Uterus (tissue), 4 donors: ENCODE data around the gene HIVEP3. TPM values are rescaled to one million over a fixed set of nuclear protein-coding genes. Genes with fewer than 3 reads are reported as not detected.

Experiments used
- DNase-seq, 2 donors: peaks; one replicate each; pipeline ENCODE4 v3.0.0-alpha.2; 2019 to 2020
- H3K27ac ChIP-seq, 2 donors: fragments of 200-600 bp; sonication (generic); 1 replicate in 1 of 2; 2 replicates in 1 of 2; pipeline ENCODE4 v1.5.1; 2016 to 2018
- H3K27me3 ChIP-seq, 2 donors: fragments of 200-600 bp; sonication (generic); one replicate each; pipeline ENCODE4 v1.5.1; 2018 to 2019; ENCODE audit warnings: control low read depth in 1 of 2
- H3K36me3 ChIP-seq, 2 donors: fragments of 200-600 bp; sonication (generic); one replicate each; pipeline ENCODE4 v1.5.1; 2019; ENCODE audit warnings: control low read depth in 1 of 2
- H3K4me1 ChIP-seq, 2 donors: fragments of 200-600 bp; sonication (generic); one replicate each; pipeline ENCODE4 v1.5.1; 2018 to 2019; ENCODE audit warnings: control low read depth in 1 of 2
- H3K4me3 ChIP-seq, 2 donors: fragments of 200-600 bp; sonication (generic); 1 replicate in 1 of 2; 2 replicates in 1 of 2; pipeline ENCODE4 v1.5.1; 2018 to 2019; ENCODE audit warnings: mild to moderate bottlenecking in 1 of 2
- H3K9me3 ChIP-seq, 2 donors: fragments of 200-600 bp; sonication (generic); one replicate each; pipeline ENCODE4 v1.5.1; 2019; ENCODE audit warnings: control low read depth in 1 of 2
- CTCF ChIP-seq, 4 experiments: fragments of 200-600 bp in 2 of 4; fragments of 450-650 bp in 2 of 4; sonication (generic) in 2 of 4; IDR thresholded peaks; one replicate each; pipeline ENCODE4 v1.5.1; 2016 to 2019; ENCODE audit warnings: antibody characterized with exemption in 4 of 4, mild to moderate bottlenecking in 2 of 4, moderate library complexity in 1 of 4
- POLR2A ChIP-seq, 2 donors: fragments of 450-650 bp; IDR thresholded peaks; one replicate each; pipeline ENCODE4 v1.6.1; 2016; ENCODE audit warnings: antibody characterized with exemption in 2 of 2, mild to moderate bottlenecking in 1 of 2, moderate library complexity in 1 of 2
- intact Hi-C: fragments of 100-400 bp; cut with DNase I; formaldehyde crosslinking; loops from one replicate; pipeline ENCODE4 v1.15.1; 2023; ENCODE audit warnings: low total_unique reads
- total RNA-seq, 4 donors: library from RNA; depleted of rRNA in 3 of 4; stranded (reverse); fragments of >200 nt in 3 of 4; gene quantifications; one replicate each; pipeline versions ENCODE4 v1.1.0 to v1.2.4, GENCODE V29; 2014 to 2023
- donor health status: DM: yes; HTN: yes; CAD: no.

Gene HIVEP3
- total RNA-seq, 4 donors from 2014 or later, result 0.51 to 7.6 (median 2.9) TPM

- TF ChIP-seq CTCF (IDR thresholded peaks at IDR 0.05) (no peak), POLR2A (IDR thresholded peaks at IDR 0.05) (no peak)
- Histone ChIP-seq H3K27ac (no peak overlapping the region), H3K36me3 (no peaks in the 10 kb centered on the region), H3K4me3 (no peak overlapping the region), H3K9me3 (no peaks in the 10 kb centered on the region), H3K27me3 (no peaks in the 10 kb centered on the region), H3K4me1 (no peaks in the 10 kb centered on the region)
- intact Hi-C loops, result no loop called here
- no peak for DNase-seq
These were observed 452.6 kb downstream of the HIVEP3 start for GRCh38 chr1:41466146-41466545.

- no peaks in the 10 kb centered on the region for H3K36me3 ChIP-seq
- no peak for TF ChIP-seq POLR2A (IDR thresholded peaks at IDR 0.05)
- no peaks in the 10 kb centered on the region for H3K9me3 ChIP-seq
- no peak overlapping the region for H3K4me3 ChIP-seq
- H3K4me1 ChIP-seq, result no peaks in the 10 kb centered on the region
- no peaks in the 10 kb centered on the region for H3K27me3 ChIP-seq
- intact Hi-C loops, result no loop called here
- H3K27ac ChIP-seq, result no peak overlapping the region
- no peak for DNase-seq
These were observed 453.0 kb downstream of the HIVEP3 start for GRCh38 chr1:41465741-41466140.

DNA sequence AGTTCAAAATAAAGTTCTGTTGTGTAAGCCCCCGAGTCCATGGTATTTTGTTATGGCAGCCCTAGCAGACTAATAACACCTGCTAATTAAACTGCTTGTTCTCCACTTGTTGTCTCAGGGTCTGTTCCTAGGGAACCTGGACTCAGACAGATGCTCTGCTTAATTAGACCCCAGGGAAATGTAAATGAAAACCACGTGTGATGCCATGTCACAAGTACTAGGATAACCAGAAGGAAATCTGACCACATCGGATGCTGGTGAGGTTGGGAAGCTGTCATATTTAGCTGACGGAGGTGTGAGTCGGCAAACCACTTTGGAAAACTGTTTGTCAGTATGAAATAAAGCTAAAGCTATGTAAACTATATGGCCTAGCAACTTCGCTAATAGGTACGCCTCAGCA lies 453.8 kb downstream of the HIVEP3 start:
- Histone ChIP-seq H3K4me3 (no peak overlapping the region), H3K27ac (no peak overlapping the region), H3K9me3 (no peaks in the 10 kb centered on the region), H3K4me1 (no peaks in the 10 kb centered on the region), H3K27me3 (no peaks in the 10 kb centered on the region), H3K36me3 (no peaks in the 10 kb centered on the region)
- no peak for DNase-seq
- TF ChIP-seq CTCF (IDR thresholded peaks at IDR 0.05) (no peak), POLR2A (IDR thresholded peaks at IDR 0.05) (no peak)
- intact Hi-C loops, result no loop called here

GRCh38 chr1:41463516-41463915 lies 455.2 kb downstream of the HIVEP3 start:
- intact Hi-C loops, result no loop called here
- no peaks in the 10 kb centered on the region for H3K9me3 ChIP-seq
- H3K27ac ChIP-seq, result no peak overlapping the region
- H3K4me1 ChIP-seq, result no peaks in the 10 kb centered on the region
- H3K36me3 ChIP-seq, result no peaks in the 10 kb centered on the region
- no peak overlapping the region for H3K4me3 ChIP-seq
- TF ChIP-seq CTCF (IDR thresholded peaks at IDR 0.05), result no peak
- no peak for DNase-seq
- H3K27me3 ChIP-seq, result no peaks in the 10 kb centered on the region

- no peak for DNase-seq
- no peak overlapping the region for H3K4me3 ChIP-seq
- H3K27ac ChIP-seq, result no peak overlapping the region
- TF ChIP-seq CTCF (IDR thresholded peaks at IDR 0.05) (no peak), POLR2A (IDR thresholded peaks at IDR 0.05) (no peak)
- H3K36me3 ChIP-seq, result no peaks in the 10 kb centered on the region
- intact Hi-C loops, result no loop called here
- H3K9me3 ChIP-seq, result no peaks in the 10 kb centered on the region
- H3K4me1 ChIP-seq, result no peaks in the 10 kb centered on the region
- H3K27me3 ChIP-seq, result no peaks in the 10 kb centered on the region
These were observed 456.1 kb downstream of the HIVEP3 start for GRCh38 chr1:41462680-41463004.
